PC-9 (cell line): ENCODE results near the gene STAC.

Experiments used
- CTCF ChIP-seq: fragments of 200-600 bp; sonication (generic); conservative IDR thresholded peaks from 2 replicates; pipeline ENCODE4 v1.6.1; 2017; ENCODE audit warnings: mixed run types, antibody characterized with exemption, mild to moderate bottlenecking, moderate library complexity
- EZH2 ChIP-seq: fragments of 200-600 bp; sonication (generic); IDR thresholded peaks from 2 replicates; pipeline ENCODE4 v1.8.0; 2017; ENCODE audit warnings: antibody characterized with exemption, low read depth

- no peak for TF ChIP-seq CTCF
- no peak for TF ChIP-seq EZH2
Measured at GRCh38 chr3:36457667-36458066, 77.4 kb downstream of the STAC start.
